Left ventricle myocardium inferior (tissue), 1 donor: ENCODE measurements around the gene C1orf167. TPM values are rescaled to one million over a fixed set of nuclear protein-coding genes. Genes with fewer than 3 reads are reported as not detected.
"Not testable (repeated sequence)": the region's sequence is repeated elsewhere in the genome, so short reads cannot be mapped to it uniquely, and the experiment has no call there.

ENCODE experiments used
- DNase-seq: peaks from one replicate; pipeline ENCODE4 v3.0.0-alpha.2; 2020
- H3K27ac ChIP-seq: fragments of 200-600 bp; replicated peaks from 2 replicates; pipeline ENCODE4 v1.8.0; 2021
- H3K27me3 ChIP-seq: fragments of 200-600 bp; 2 replicates; pipeline ENCODE4 v1.8.0; 2021; ENCODE audit warnings: low read depth
- H3K36me3 ChIP-seq: fragments of 200-600 bp; 2 replicates; pipeline ENCODE4 v1.8.0; 2021
- H3K4me1 ChIP-seq: fragments of 200-600 bp; 2 replicates; pipeline ENCODE4 v1.8.0; 2021
- H3K4me3 ChIP-seq: fragments of 200-600 bp; 2 replicates; pipeline ENCODE4 v1.8.0; 2021; ENCODE audit warnings: mild to moderate bottlenecking, moderate library complexity
- H3K9me3 ChIP-seq: fragments of 200-600 bp; replicated peaks from 2 replicates; pipeline ENCODE4 v1.8.0; 2021
- intact Hi-C: fragments of 100-400 bp; cut with micrococcal nuclease; formaldehyde crosslinking; loops from one replicate; pipeline ENCODE4 v1.11.0; 2022
- total RNA-seq: library from RNA; stranded (reverse); fragmentation: NEBNext Ultra II Directional; extraction: Animal tissue kit (Norgen Biotek cat#: 25700); gene quantifications from one replicate; pipeline ENCODE4 v1.2.1, GENCODE V29; 2021
- TF ChIP-seq, protein P1 (sequence below): fragments of 200-600 bp; IDR thresholded peaks from 2 replicates; pipeline ENCODE4 v1.8.0; 2021; ENCODE audit warnings: antibody characterized with exemption, mild to moderate bottlenecking, borderline replicate concordance
- donor health status: DM: no; HTN: yes; CAD: no; lungs with severe emphysema.

Gene C1orf167
- total RNA-seq, 1 donor from 2014 or later, result 2.5 TPM

GRCh38 chr1:11800756-11801433 is 38.9 kb downstream of the C1orf167 start:
- peak overlapping the region; percentile 98 for H3K27ac ChIP-seq
- intact Hi-C loops, result no loop called here
- H3K4me3 ChIP-seq, result peak overlapping the region; percentile 80
- no peak for DNase-seq
- no peaks in the 10 kb centered on the region for H3K9me3 ChIP-seq
- TF ChIP-seq, protein P1, sequence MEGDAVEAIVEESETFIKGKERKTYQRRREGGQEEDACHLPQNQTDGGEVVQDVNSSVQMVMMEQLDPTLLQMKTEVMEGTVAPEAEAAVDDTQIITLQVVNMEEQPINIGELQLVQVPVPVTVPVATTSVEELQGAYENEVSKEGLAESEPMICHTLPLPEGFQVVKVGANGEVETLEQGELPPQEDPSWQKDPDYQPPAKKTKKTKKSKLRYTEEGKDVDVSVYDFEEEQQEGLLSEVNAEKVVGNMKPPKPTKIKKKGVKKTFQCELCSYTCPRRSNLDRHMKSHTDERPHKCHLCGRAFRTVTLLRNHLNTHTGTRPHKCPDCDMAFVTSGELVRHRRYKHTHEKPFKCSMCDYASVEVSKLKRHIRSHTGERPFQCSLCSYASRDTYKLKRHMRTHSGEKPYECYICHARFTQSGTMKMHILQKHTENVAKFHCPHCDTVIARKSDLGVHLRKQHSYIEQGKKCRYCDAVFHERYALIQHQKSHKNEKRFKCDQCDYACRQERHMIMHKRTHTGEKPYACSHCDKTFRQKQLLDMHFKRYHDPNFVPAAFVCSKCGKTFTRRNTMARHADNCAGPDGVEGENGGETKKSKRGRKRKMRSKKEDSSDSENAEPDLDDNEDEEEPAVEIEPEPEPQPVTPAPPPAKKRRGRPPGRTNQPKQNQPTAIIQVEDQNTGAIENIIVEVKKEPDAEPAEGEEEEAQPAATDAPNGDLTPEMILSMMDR, result no peak
- H3K36me3 ChIP-seq, result peaks cover 40% of the 10 kb centered on the region
- H3K27me3 ChIP-seq, result no peaks in the 10 kb centered on the region
- peaks cover 96% of the 10 kb centered on the region for H3K4me1 ChIP-seq

- Histone ChIP-seq H3K36me3 (peaks cover 36% of the 10 kb centered on the region), H3K9me3 (no peaks in the 10 kb centered on the region), H3K4me3 (peak overlapping the region; percentile 80), H3K27ac (peak overlapping the region; percentile 98), H3K4me1 (peaks cover 94% of the 10 kb centered on the region), H3K27me3 (no peaks in the 10 kb centered on the region)
- TF ChIP-seq, protein P1, result no peak
- intact Hi-C loops, result no loop called here
- no peak for DNase-seq
These were observed 40.6 kb downstream of the C1orf167 start for GRCh38 chr1:11802616-11802972.

DNA sequence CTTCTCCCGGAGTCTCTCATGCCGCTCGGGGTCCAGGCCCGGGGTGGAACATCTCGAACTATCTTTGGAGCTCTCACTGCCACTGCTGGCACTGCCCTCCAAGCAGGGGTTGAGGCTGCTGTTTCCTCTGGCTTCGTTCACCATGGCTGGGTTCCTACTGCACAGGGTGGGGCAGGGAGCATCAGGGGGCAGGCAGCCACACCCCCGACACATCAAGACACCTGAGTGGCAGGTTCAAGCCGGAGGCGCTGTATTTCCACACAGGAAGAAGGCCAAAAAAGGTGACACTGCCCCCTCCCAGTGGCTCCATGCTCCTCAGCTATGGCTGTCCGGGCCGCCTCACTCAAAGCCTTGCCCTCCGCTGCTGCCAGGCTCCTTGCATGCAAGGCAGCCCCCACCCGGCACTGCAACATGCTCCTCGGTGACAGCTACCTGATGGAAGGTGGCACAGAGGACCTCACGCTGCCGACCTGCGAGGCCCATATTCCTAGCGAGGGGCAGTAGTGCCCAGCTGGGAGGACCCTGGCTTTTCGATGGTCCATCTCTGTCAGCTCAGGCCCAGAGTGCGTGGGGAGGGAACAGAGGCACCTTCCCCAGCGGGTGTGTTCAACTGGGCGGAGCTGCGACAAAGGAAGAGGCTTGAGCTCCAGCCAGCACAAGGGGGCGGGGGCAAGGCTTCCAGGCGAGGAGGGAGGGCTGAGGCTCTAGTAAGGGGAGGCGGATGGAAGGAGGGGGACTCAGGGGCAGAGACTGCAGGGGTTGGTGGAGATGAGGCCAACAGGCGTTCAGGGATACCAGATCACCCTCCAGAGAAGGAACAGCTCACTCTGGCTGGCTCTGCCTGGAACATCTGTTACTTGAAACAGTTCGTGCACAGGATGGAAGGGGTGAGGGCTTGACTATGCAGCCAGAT is 41.2 kb downstream of the C1orf167 start:
- Histone ChIP-seq H3K36me3 (peaks cover 33% of the 10 kb centered on the region), H3K27ac (peak overlapping the region; percentile 98), H3K4me3 (peak overlapping the region; percentile 80), H3K27me3 (no peaks in the 10 kb centered on the region), H3K9me3 (no peaks in the 10 kb centered on the region), H3K4me1 (peaks cover 91% of the 10 kb centered on the region)
- TF ChIP-seq, protein P1, result no peak
- intact Hi-C loops, result no loop called here
- peak; percentile 95 for DNase-seq

- peak overlapping the region; percentile 98 for H3K27ac ChIP-seq
- H3K4me1 ChIP-seq, result peaks cover 89% of the 10 kb centered on the region
- H3K4me3 ChIP-seq, result peak overlapping the region; percentile 80
- H3K27me3 ChIP-seq, DNase-seq, intact Hi-C loops, H3K9me3 ChIP-seq: not testable (repeated sequence)
- H3K36me3 ChIP-seq, result peaks cover 30% of the 10 kb centered on the region
These were observed 42.1 kb downstream of the C1orf167 start for GRCh38 chr1:11803924-11804665.

GRCh38 chr1:11804666-11805421 is 42.9 kb downstream of the C1orf167 start:
- Histone ChIP-seq H3K27ac (peak overlapping the region; percentile 98), H3K9me3 (no peaks in the 10 kb centered on the region), H3K27me3 (no peaks in the 10 kb centered on the region), H3K4me3 (peak overlapping the region; percentile 80), H3K36me3 (peaks cover 30% of the 10 kb centered on the region), H3K4me1 (peaks cover 89% of the 10 kb centered on the region)
- intact Hi-C loops, result no loop called here
- peak; percentile 68 for DNase-seq
- TF ChIP-seq, protein P1, result no peak
